CD1c-positive myeloid dendritic cell (primary cell): ENCODE data around the gene SPACA4.

Experiments used
- DNase-seq: peaks from one replicate; pipeline ENCODE4 v3.0.0-alpha.2; 2016; ENCODE audit errors: extremely low spot score

Gene SPACA4

DNA sequence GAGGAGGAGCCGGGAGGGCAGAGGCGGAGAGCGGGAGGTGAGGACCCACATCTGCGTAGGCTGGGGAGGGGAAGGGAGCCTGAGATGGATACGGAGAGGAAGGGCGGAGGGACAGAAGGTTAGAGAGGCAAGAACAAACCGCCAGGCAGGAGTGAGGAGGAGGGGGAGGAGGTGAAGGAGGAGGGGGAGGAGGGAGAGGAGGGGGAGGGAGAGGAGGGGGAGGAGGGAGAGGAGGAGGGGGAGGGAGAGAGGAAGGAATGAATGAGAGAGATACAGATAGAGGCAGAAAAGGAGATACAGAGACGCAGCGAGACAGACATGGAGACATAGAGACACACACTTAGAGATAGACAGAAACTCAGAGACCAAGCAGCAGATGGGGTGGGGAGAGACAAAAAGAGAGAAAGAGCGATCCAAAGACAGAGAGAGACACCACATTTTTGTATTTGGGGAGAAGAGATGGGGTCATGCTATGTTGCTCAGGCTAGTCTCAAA, 40.2 kb downstream of the SPACA4 start:
- DNase-seq = no peak

DNA sequence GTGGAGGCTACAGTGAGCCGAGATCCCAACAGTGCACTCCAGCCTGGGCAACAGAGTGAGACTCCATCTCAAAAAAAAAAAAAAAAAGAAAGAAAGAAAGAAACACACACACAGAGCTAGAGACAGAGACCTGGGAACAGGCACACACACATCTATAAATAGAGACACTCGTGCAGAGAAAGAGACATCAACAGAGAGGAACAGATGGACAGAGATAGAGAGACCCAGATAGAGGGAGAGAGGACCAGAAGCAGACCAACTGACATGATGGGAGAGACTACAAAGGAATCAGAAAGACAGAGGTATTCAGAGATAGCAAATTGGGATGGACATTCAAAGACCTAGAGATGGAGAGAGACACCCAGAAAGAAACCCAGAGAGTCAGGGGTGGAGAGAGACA, 41.6 kb downstream of the SPACA4 start:
- DNase-seq = no peak

DNA sequence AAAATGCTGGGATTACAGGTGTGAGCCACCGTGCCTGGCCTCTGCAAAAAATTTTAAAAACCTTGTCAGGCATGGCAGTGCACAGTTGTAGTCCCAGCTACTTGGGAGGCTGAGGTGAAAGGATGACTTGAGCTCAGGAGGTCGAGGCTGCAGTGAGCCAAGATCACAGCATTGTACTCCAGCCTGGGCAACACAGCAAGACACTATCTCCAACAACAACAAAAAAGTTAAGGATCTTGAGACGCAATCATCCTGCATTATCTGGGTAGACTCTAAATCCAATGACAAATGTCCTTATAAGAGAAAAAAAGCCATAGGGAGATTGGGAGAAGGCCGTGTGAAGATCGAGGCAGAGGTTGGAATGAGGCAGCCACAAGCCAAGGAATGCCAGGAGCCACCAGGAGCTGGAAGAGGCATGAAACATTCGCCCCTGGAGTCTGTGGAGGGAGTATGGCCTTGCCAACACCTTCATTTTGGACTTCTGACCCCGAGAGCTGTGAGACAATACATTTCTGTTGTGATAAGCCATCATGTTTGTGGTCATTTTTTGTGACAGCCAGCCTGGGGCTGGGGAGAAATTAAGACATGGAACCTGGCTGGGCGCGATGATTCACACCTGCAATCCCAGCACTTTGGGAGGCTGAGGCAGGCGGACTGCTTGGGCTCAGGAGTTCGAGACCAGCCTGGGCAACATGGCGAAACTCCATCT, 44.6 kb downstream of the SPACA4 start:
- no peak for DNase-seq

DNA sequence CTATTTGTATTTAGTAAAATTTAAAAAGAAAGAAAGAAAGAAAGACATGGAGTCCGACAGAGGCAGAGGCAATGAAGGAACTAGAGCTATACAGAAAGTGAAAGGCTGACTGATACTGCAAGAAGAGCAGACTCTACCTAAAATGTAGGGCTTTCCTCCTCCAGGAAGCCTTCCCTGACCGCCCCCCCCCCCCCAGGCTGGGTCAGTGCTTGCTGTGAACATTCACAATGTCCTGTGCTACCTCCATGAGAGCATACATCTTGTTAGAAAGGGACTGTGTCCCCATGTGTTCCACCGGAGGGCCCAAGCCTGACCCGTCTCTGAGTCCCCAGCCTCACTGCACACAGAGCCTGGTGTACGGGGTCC, 45.1 kb downstream of the SPACA4 start:
- no peak for DNase-seq

DNA sequence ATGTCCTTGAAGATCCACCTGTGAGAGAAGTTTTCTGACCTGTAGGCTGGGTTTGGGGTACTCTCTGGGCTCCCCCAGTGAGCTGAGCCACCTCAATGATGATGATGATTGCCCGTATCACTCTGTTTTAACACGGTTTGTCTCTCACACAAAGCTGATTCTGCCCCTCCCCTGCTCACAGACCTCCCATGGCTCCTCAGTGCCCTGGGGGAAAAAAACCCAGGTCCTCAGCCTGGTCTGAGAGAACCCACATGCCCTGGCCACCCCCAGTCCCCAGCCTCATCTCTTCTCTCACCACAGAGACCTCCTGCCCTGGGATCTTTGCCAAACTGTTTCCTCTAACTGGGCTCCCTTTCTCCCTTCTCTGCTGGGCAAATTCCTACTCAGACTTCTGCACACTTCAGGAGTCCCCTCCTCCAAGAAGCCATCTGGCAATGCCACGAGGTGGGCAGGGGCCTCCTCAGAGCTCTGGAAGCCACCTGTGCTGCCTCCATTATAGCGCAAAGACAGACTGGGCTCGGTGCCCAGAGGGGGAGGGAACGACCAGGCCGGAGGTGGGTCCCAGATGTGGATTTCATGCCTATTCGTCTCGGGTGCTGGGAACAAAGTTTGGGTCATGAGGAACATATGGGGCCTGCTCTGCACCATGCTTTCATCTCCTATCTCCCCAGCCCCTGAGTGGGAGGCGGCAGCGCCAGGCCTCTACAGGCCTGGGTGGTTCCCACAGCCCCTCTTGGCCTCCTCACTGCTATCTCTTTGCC, 47.9 kb downstream of the SPACA4 start:
- no peak for DNase-seq

DNA sequence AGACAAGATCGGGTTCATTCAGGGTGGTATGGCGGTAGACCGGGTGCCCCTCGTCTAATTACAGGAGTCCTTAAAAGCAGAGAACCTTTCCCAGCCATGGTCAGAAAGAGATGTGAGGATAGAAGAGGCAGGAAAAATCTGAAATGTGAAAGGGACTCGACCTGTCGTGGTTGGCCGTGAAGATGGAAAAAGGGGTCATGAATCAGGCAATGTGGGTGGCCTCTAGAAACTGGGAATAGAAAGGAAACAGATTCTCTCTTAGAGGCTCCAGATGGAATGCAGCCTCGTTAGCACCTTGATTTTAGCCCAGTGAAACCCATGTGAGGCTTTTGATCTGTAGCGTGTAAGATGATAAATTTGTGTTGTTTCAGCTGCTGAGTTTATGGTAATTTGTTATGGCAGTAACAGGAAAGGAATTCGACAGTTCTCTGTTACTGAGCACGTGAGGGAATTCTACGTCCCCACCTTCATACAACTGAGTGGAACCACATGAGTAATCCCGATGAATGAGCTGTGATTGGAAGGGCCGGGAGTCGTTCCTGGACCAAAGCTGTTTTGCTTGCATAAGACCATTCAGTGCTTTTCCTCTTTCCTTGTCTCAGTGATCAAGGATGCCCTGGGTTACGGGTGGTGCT, 50.4 kb downstream of the SPACA4 start:
- DNase-seq = no peak
